GM12878 (cell line): Measurements from ENCODE around the gene KIAA0319L. TPM values are rescaled to one million over a fixed set of nuclear protein-coding genes. Genes with fewer than 3 reads are reported as not detected.

Experiments
- IRF4 ChIP-seq: IDR thresholded peaks from 2 replicates; pipeline ENCODE4 v1.6.1; 2011; ENCODE audit warnings: low read depth, low read length
- NFXL1 ChIP-seq: fragments of 450-650 bp; IDR thresholded peaks from 2 replicates; pipeline ENCODE4 v1.6.1; 2017; ENCODE audit warnings: antibody characterized with exemption, mild to moderate bottlenecking, borderline replicate concordance
- RUNX3 ChIP-seq: IDR thresholded peaks from 2 replicates; pipeline ENCODE4 v1.6.1; 2012; ENCODE audit warnings: low read length, inconsistent platforms
- SMAD1 ChIP-seq: fragments of 450-650 bp; IDR thresholded peaks from 2 replicates; pipeline ENCODE4 v1.6.1; 2018; ENCODE audit warnings: mild to moderate bottlenecking, low read depth; ENCODE audit not compliant: partially characterized antibody
- TCF7 ChIP-seq: IDR thresholded peaks from 2 replicates; pipeline ENCODE4 v1.6.1; 2014; ENCODE audit warnings: antibody characterized with exemption, borderline replicate concordance
- WRNIP1 ChIP-seq: IDR thresholded peaks from 2 replicates; pipeline ENCODE4 v1.6.1; 2011; ENCODE audit warnings: low read depth, low read length, improper control_type of control experiment, borderline replicate concordance
- YY1 ChIP-seq: IDR thresholded peaks from 2 replicates; pipeline ENCODE4 v1.6.1; 2011; ENCODE audit warnings: low read depth, mild to moderate bottlenecking, low read length
- ZBTB4 ChIP-seq: fragments of 450-650 bp; formaldehyde crosslinking; IDR thresholded peaks from 2 replicates; pipeline ENCODE4 v1.4.0; 2022; ENCODE audit warnings: mild to moderate bottlenecking, moderate library complexity
- polyA plus RNA-seq, 11 experiments: library from polyadenylated mRNA; depleted of rRNA in 4 of 11; unstranded in 6 of 11; stranded (reverse) in 5 of 11; fragments of >200 nt; fragmentation: Nextera tagmentation in 4 of 11; fragmentation: Illumina TruSeq in 1 of 11; extraction: Ambion mirVana in 4 of 11; extraction: Trizol in 1 of 11; gene quantifications; 1 replicate in 1 of 11; 2 replicates in 10 of 11; pipeline versions ENCODE4 v1.2.1 to v1.2.3, GENCODE V29; 2011 to 2016; ENCODE audit warnings: inconsistent platforms in 2 of 11, missing spikeins in 2 of 11, low read depth in 1 of 11
- total RNA-seq, 4 experiments: library from RNA; depleted of rRNA in 3 of 4; stranded (reverse); fragments of >200 nt in 3 of 4; fragmentation: Illumina TruSeq in 1 of 4; extraction: Trizol in 1 of 4; gene quantifications; 2 replicates each; pipeline versions ENCODE4 v1.2.1 to v1.2.3, GENCODE V29; 2013 to 2021

Gene KIAA0319L
- total and polyA plus RNA-seq, 10 of the 15 experiments (the other 5 are each of a cell fraction or from before 2014, with no cell fraction given) = 2.6 to 57.8 (median 25.4) TPM

GRCh38 chr1:35539824-35540261 is 17.4 kb downstream of the KIAA0319L start (continued):
- TF ChIP-seq ZBTB4 (CRISPR knock-in tag) = no peak
- no peak for TF ChIP-seq WRNIP1
- peak; percentile 30; the same call in 1 of the 2 replicates for TF ChIP-seq RUNX3
- no peak for TF ChIP-seq NFXL1
- peak; percentile 72 for TF ChIP-seq YY1
- no peak for TF ChIP-seq SMAD1
- 0 out of 2 replicates have a peak, but pooled peaks have one; percentile 29 for TF ChIP-seq IRF4
- no peak for TF ChIP-seq TCF7
- TF ChIP-seq, all 136 proteins: peak for 8
